Measurements from ENCODE around the gene KBTBD8. TPM values are rescaled to one million over a fixed set of nuclear protein-coding genes. Genes with fewer than 3 reads are reported as not detected.
A peak's percentile ranks its signal among the peaks of the same experiment; 100 is the strongest.

The KBTBD8 gene
- total RNA-seq, 2 donors from 2014 or later, result 4.6 to 5.0 TPM

DNA sequence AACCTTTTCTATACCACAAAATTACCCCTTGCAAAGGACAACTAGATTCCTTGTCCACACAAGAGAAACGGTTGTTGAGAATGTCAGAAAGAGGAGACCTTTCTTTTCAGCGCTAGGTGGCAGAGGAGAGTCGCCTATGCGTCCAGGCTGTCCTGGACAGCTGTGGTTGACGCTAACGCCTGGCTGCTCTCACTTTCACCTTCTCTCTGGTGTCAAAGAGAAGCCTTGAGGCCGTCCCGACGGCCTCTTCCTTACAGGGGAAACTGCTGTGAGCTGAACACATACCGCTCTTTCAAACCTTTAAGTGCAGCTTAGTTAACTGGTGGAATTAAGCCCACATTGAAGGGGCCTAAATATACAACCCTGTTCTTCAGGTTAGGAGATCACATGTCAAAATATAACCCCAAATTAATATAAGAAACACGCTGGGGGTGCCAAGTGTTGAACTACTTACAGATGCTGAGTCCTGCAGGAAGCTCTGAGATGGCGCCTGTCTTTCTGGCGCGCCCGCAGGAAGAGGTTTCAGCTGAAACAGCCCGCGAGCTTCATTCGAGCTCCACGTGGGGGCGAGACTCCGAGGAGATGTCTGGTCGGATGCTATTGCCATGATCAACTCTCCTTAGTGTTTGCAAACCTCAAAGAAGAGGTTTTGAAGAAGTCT is 26.1 kb upstream of the KBTBD8 start:
- Histone ChIP-seq H3K27me3 (no peaks in the 10 kb centered on the region), H3K27ac (peak overlapping the region; percentile 1), H3K9ac (ENCODE audit: low read depth in 2 of 2, low read length in 2 of 2) (no peak overlapping the region), H3K4me1 (no peaks in the 10 kb centered on the region), H3K9me3 (no peaks in the 10 kb centered on the region), H3K36me3 (no peaks in the 10 kb centered on the region), H3K4me3 (peak overlapping the region; percentile 16)
- TF ChIP-seq, protein P1, sequence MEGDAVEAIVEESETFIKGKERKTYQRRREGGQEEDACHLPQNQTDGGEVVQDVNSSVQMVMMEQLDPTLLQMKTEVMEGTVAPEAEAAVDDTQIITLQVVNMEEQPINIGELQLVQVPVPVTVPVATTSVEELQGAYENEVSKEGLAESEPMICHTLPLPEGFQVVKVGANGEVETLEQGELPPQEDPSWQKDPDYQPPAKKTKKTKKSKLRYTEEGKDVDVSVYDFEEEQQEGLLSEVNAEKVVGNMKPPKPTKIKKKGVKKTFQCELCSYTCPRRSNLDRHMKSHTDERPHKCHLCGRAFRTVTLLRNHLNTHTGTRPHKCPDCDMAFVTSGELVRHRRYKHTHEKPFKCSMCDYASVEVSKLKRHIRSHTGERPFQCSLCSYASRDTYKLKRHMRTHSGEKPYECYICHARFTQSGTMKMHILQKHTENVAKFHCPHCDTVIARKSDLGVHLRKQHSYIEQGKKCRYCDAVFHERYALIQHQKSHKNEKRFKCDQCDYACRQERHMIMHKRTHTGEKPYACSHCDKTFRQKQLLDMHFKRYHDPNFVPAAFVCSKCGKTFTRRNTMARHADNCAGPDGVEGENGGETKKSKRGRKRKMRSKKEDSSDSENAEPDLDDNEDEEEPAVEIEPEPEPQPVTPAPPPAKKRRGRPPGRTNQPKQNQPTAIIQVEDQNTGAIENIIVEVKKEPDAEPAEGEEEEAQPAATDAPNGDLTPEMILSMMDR (IDR thresholded peaks at IDR 0.05), result peak; percentile 89
- intact Hi-C loops (cut with DNase I), result loop anchor here (2.0 to 10.0 kb wide), 2 partner anchors 33 to 63 kb away; no protein-coding TSS in a partner anchor
- DNase-seq, result peak; percentile 83

DNA sequence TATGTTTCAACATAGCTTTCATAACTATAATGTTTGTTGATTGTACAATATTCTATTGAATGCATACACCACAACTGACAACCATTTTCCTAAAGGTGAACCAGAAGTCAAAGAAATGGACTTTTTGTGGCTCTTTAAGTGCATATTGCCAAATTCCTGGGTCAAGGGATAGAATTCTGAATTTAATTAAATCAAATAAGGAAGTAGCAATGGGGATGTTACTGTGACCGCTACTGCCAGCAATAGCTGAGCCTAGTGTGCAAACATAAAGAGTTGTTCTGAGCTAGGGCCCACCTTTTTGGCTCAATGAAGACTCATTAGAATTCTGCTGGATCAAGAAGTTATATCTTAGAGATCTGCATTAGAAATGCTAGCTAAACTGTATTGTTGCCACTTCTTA is 17.3 kb upstream of the KBTBD8 start:
- intact Hi-C loops (cut with DNase I), result no loop called here
- DNase-seq, result no peak
- H3K9ac ChIP-seq (ENCODE audit: low read depth in 2 of 2, low read length in 2 of 2), result no peak overlapping the region
- no peaks in the 10 kb centered on the region for H3K4me1 ChIP-seq
- H3K27me3 ChIP-seq, result no peaks in the 10 kb centered on the region
- H3K27ac ChIP-seq, result no peak overlapping the region
- TF ChIP-seq, protein P1 (IDR thresholded peaks at IDR 0.05), result no peak
- H3K9me3 ChIP-seq, result no peaks in the 10 kb centered on the region
- H3K4me3 ChIP-seq, result no peak overlapping the region
- H3K36me3 ChIP-seq, result no peaks in the 10 kb centered on the region

DNA sequence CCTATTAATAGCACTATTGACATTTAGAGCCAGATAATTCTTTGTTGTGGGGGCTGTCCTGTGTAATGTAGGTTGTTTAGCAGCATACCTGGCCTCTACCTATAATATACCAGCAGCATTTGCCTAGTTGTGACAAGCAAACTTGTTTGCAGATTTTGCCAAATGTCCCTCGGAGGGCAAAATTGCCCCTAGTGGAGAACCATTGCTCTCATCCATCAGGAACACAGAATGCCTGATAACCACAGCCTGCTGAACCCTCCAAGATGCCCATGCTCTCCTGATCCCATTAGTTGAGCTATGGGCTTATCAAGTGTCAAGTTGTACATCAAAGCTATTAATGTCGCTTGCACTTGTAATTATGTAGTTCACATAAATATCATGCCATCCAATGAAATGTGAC is 15.0 kb upstream of the KBTBD8 start:
- no peak overlapping the region for H3K4me3 ChIP-seq
- H3K36me3 ChIP-seq, result no peaks in the 10 kb centered on the region
- H3K27ac ChIP-seq, result no peak overlapping the region
- intact Hi-C loops (cut with DNase I), result no loop called here
- no peak for DNase-seq
- H3K4me1 ChIP-seq, result no peaks in the 10 kb centered on the region
- H3K9ac ChIP-seq (ENCODE audit: low read depth in 2 of 2, low read length in 2 of 2), result no peak overlapping the region
- H3K9me3 ChIP-seq, result no peaks in the 10 kb centered on the region
- H3K27me3 ChIP-seq, result no peaks in the 10 kb centered on the region
- TF ChIP-seq, protein P1 (IDR thresholded peaks at IDR 0.05), result no peak

DNA sequence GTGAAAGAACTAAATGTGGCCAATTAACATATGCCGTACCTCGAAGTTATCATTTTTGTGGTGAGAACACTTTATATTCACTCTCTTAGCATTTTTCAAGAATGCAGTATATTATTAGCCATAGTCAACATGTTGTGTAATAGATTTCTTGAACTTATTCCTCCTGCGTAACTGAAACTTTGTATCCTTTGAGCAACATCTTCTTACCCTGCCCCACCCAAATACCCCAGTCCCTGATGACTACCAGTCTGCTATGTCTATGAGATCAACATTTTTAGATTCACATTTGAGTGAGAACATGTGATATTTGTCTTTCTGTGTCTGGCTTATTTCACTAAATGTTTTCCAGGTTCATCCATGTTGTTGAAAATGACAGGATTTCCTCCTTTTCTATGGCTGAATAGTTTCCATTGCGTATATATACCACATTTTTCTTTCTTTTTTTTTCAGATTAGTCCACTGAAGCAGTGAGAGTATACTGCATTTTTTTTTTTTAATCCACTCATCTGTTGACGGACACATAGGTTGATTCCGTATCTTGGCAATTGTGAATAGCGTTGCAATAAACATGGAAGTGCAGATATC is 12.7 kb upstream of the KBTBD8 start:
- H3K27ac ChIP-seq, result no peak overlapping the region
- no peak overlapping the region for H3K4me3 ChIP-seq
- no peak overlapping the region for H3K9ac ChIP-seq (ENCODE audit: low read depth in 2 of 2, low read length in 2 of 2)
- TF ChIP-seq, protein P1 (IDR thresholded peaks at IDR 0.05), result no peak
- no peaks in the 10 kb centered on the region for H3K9me3 ChIP-seq
- no peaks in the 10 kb centered on the region for H3K4me1 ChIP-seq
- no peak for DNase-seq
- intact Hi-C loops (cut with DNase I), result no loop called here
- no peaks in the 10 kb centered on the region for H3K27me3 ChIP-seq
- no peaks in the 10 kb centered on the region for H3K36me3 ChIP-seq

DNA sequence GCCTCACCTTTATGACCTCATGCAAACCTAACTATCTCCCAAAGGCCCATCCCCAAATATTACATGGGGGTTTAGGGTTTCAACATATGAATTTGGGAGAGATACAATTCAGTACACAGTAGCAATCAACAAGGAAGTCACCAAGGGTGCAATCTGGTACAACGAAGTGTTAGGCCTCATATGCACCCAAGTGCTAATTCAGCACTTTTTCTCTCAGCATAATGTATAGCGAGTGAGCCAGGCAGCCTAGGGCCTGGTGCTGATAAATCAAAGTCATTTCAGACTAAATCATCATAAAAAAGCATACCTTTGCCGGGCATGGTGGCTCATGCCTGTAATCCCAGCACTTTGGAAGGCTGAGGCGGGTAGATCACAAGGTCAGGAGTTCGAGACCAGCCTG is 11.7 kb upstream of the KBTBD8 start:
- Histone ChIP-seq H3K9ac (ENCODE audit: low read depth in 2 of 2, low read length in 2 of 2) (no peak overlapping the region), H3K27ac (no peak overlapping the region), H3K36me3 (no peaks in the 10 kb centered on the region), H3K4me1 (no peaks in the 10 kb centered on the region), H3K27me3 (no peaks in the 10 kb centered on the region), H3K9me3 (no peaks in the 10 kb centered on the region), H3K4me3 (no peak overlapping the region)
- intact Hi-C loops (cut with DNase I), result no loop called here
- no peak for DNase-seq
- TF ChIP-seq, protein P1 (IDR thresholded peaks at IDR 0.05), result no peak

Measured in colonic mucosa (tissue), 4 donors.